Measurements from ENCODE around the gene UGT2B17.
"Not testable (repeated sequence)": the region's sequence is repeated elsewhere in the genome, so short reads cannot be mapped to it uniquely, and the experiment has no call there.

DNA sequence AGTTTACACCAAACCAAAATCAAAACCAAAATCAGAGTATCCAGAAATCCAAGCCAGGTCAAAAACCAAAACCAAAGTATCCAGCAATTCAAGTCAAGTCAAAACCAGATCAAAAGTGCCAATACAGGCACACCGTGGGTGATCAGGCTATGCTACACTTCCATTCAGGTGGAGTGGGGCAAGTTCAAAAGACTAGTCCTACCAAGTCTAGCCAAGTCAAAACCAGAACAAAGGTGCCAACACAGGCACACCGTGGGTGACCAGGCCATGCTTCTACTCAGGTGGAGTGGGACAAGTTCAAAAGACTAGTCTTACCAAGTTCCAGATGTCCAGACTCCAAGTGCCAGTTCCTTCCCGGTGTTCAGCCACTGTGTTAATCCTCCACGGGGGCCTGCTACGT, 486 bp downstream of the UGT2B17 start:
- not testable (repeated sequence) for TF ChIP-seq EZH2 (IDR thresholded peaks at IDR 0.05; ENCODE audit: borderline replicate concordance, insufficient read depth, low read length, poor library complexity, severe bottlenecking); EP300 (conservative IDR thresholded peaks at IDR 0.05; ENCODE audit: poor library complexity, severe bottlenecking); POLR2AphosphoS5 (IDR thresholded peaks at IDR 0.05); MXI1 (conservative IDR thresholded peaks at IDR 0.05; ENCODE audit: poor library complexity, severe bottlenecking); TAF1 (IDR thresholded peaks at IDR 0.05; ENCODE audit: low read depth); RAD21 (conservative IDR thresholded peaks at IDR 0.05); SMC3 (conservative IDR thresholded peaks at IDR 0.05; ENCODE audit: poor library complexity)
- TF ChIP-seq, protein P1, sequence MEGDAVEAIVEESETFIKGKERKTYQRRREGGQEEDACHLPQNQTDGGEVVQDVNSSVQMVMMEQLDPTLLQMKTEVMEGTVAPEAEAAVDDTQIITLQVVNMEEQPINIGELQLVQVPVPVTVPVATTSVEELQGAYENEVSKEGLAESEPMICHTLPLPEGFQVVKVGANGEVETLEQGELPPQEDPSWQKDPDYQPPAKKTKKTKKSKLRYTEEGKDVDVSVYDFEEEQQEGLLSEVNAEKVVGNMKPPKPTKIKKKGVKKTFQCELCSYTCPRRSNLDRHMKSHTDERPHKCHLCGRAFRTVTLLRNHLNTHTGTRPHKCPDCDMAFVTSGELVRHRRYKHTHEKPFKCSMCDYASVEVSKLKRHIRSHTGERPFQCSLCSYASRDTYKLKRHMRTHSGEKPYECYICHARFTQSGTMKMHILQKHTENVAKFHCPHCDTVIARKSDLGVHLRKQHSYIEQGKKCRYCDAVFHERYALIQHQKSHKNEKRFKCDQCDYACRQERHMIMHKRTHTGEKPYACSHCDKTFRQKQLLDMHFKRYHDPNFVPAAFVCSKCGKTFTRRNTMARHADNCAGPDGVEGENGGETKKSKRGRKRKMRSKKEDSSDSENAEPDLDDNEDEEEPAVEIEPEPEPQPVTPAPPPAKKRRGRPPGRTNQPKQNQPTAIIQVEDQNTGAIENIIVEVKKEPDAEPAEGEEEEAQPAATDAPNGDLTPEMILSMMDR (IDR thresholded peaks at IDR 0.05; ENCODE audit: poor library complexity, severe bottlenecking), result not testable (repeated sequence)
- TF ChIP-seq, protein P2, sequence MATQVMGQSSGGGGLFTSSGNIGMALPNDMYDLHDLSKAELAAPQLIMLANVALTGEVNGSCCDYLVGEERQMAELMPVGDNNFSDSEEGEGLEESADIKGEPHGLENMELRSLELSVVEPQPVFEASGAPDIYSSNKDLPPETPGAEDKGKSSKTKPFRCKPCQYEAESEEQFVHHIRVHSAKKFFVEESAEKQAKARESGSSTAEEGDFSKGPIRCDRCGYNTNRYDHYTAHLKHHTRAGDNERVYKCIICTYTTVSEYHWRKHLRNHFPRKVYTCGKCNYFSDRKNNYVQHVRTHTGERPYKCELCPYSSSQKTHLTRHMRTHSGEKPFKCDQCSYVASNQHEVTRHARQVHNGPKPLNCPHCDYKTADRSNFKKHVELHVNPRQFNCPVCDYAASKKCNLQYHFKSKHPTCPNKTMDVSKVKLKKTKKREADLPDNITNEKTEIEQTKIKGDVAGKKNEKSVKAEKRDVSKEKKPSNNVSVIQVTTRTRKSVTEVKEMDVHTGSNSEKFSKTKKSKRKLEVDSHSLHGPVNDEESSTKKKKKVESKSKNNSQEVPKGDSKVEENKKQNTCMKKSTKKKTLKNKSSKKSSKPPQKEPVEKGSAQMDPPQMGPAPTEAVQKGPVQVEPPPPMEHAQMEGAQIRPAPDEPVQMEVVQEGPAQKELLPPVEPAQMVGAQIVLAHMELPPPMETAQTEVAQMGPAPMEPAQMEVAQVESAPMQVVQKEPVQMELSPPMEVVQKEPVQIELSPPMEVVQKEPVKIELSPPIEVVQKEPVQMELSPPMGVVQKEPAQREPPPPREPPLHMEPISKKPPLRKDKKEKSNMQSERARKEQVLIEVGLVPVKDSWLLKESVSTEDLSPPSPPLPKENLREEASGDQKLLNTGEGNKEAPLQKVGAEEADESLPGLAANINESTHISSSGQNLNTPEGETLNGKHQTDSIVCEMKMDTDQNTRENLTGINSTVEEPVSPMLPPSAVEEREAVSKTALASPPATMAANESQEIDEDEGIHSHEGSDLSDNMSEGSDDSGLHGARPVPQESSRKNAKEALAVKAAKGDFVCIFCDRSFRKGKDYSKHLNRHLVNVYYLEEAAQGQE (IDR thresholded peaks at IDR 0.05; ENCODE audit: borderline replicate concordance), result not testable (repeated sequence)

Data from neural cell (in vitro differentiated cells).